Nephron (organoid): ENCODE measurements around the gene USP13.

Experiments
- H3K27ac Mint-ChIP-seq, 3 experiments: 2 replicates each; pipeline ENCODE4 v1.8.0; 2020; ENCODE audit warnings: mixed read lengths in 3 of 3, mild to moderate bottlenecking in 2 of 3, moderate library complexity in 1 of 3
- H3K27me3 Mint-ChIP-seq: 2 replicates; pipeline ENCODE4 v1.8.0; 2021; ENCODE audit warnings: low read depth, mild to moderate bottlenecking, moderate library complexity, mixed read lengths
- H3K36me3 Mint-ChIP-seq: 2 replicates; pipeline ENCODE4 v1.8.0; 2020; ENCODE audit warnings: low read depth, mixed read lengths
- H3K4me1 Mint-ChIP-seq: 2 replicates; pipeline ENCODE4 v1.8.0; 2020; ENCODE audit warnings: mixed read lengths
- H3K4me3 Mint-ChIP-seq, 3 experiments: 2 replicates each; pipeline ENCODE4 v1.8.0; 2020; ENCODE audit warnings: mild to moderate bottlenecking in 3 of 3, mixed read lengths in 3 of 3, moderate library complexity in 2 of 3
- H3K9me3 Mint-ChIP-seq: 2 replicates; pipeline ENCODE4 v1.8.0; 2020; ENCODE audit warnings: mixed read lengths
- TF ChIP-seq, protein P1 (sequence below), 3 experiments: fragments of 200-600 bp; sonication (generic); IDR thresholded peaks; one replicate each; pipeline ENCODE4 v1.5.0; 2021; ENCODE audit warnings: antibody characterized with exemption in 3 of 3; ENCODE audit not compliant: unreplicated experiment in 3 of 3

USP13 gene

DNA sequence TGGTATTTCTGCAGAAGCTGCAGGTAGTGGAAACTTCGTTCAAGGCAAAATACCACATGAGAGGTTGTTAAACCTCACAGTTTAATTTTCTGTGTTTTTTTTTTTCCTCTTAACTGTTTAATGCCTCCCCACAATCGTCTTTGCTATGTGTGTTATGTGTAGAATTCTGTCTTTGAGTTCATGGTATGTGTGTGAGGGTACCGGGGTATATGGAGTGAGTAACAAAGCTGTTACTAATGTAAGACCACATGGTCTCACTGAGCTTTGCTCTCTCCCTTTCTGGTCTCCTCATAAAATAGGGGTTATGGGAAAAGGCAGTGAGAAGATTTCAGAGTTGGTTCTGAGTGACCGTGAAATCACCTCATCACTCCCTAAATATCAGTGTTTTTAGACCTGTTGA, 143.6 kb downstream of the USP13 start:
- TF ChIP-seq, protein P1, sequence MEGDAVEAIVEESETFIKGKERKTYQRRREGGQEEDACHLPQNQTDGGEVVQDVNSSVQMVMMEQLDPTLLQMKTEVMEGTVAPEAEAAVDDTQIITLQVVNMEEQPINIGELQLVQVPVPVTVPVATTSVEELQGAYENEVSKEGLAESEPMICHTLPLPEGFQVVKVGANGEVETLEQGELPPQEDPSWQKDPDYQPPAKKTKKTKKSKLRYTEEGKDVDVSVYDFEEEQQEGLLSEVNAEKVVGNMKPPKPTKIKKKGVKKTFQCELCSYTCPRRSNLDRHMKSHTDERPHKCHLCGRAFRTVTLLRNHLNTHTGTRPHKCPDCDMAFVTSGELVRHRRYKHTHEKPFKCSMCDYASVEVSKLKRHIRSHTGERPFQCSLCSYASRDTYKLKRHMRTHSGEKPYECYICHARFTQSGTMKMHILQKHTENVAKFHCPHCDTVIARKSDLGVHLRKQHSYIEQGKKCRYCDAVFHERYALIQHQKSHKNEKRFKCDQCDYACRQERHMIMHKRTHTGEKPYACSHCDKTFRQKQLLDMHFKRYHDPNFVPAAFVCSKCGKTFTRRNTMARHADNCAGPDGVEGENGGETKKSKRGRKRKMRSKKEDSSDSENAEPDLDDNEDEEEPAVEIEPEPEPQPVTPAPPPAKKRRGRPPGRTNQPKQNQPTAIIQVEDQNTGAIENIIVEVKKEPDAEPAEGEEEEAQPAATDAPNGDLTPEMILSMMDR (IDR thresholded peaks at IDR 0.05; ENCODE audit: unreplicated experiment in 3 of 3): no peak
- H3K4me3 Mint-ChIP-seq: no peak overlapping the region
- H3K27ac Mint-ChIP-seq: no peak overlapping the region
- no peaks in the 10 kb centered on the region for H3K27me3 Mint-ChIP-seq
- no peaks in the 10 kb centered on the region for H3K36me3 Mint-ChIP-seq
- H3K9me3 Mint-ChIP-seq: no peaks in the 10 kb centered on the region
- no peaks in the 10 kb centered on the region for H3K4me1 Mint-ChIP-seq

GRCh38 chr3:179797192-179797591, 144.4 kb downstream of the USP13 start:
- TF ChIP-seq, protein P1 (IDR thresholded peaks at IDR 0.05; ENCODE audit: unreplicated experiment in 3 of 3): no peak
- H3K4me1 Mint-ChIP-seq: no peaks in the 10 kb centered on the region

DNA sequence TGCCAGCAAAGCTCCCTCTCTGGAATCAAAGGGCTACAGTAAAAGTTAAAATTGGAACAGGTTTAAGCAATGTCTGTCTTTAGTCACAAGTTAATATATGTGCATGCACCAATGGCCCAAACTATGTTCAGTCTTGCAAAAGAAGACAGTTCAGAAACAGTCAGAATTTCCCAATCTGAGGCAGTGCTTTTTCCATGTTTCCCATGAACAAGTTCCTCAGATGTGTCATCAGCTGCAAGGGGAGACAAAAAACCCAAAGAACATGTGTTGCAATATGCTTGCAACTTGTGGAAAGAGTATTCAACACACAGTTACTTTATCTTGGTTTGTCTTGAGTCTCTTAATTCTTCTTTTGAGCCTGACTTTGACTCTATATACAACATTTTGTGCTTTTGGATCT, 148.4 kb downstream of the USP13 start:
- Mint-ChIP-seq H3K9me3 (no peaks in the 10 kb centered on the region), H3K4me1 (peaks cover 5% of the 10 kb centered on the region), H3K4me3 (no peak overlapping the region), H3K27ac (no peak overlapping the region), H3K36me3 (no peaks in the 10 kb centered on the region), H3K27me3 (no peaks in the 10 kb centered on the region)
- TF ChIP-seq, protein P1 (IDR thresholded peaks at IDR 0.05; ENCODE audit: unreplicated experiment in 3 of 3): no peak

More at GRCh38 chr3:179797192-179797591, 144.4 kb downstream of the USP13 start:
- Mint-ChIP-seq H3K36me3 (no peaks in the 10 kb centered on the region), H3K27ac (no peak overlapping the region), H3K4me3 (no peak overlapping the region), H3K27me3 (no peaks in the 10 kb centered on the region), H3K9me3 (no peaks in the 10 kb centered on the region)

DNA sequence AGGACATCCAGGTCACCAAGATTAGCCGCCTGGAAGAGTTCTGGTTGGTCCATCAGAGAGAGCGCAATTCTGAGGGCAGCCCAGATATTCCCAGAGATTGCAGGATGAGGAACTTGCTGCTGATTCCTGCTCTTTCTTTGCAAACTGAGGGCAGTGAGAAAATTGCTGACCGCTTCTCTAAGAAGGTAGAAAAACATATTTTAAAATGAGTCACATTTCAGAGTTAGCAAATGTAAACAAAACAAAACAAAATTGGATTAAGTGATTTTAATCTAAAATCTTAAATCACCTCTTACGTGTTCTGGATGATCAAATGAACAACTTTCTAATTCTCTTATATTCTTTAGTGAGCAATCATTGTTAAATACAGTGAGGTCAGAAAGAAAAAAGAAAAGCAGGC, 149.0 kb downstream of the USP13 start:
- Mint-ChIP-seq H3K4me1 (peaks cover 6% of the 10 kb centered on the region), H3K36me3 (no peaks in the 10 kb centered on the region), H3K27me3 (no peaks in the 10 kb centered on the region), H3K27ac (no peak overlapping the region), H3K9me3 (no peaks in the 10 kb centered on the region), H3K4me3 (no peak overlapping the region)
- TF ChIP-seq, protein P1 (IDR thresholded peaks at IDR 0.05; ENCODE audit: unreplicated experiment in 3 of 3): no peak

- peaks cover 10% of the 10 kb centered on the region for H3K4me1 Mint-ChIP-seq
- no peaks in the 10 kb centered on the region for H3K36me3 Mint-ChIP-seq
- no peaks in the 10 kb centered on the region for H3K9me3 Mint-ChIP-seq
- H3K27me3 Mint-ChIP-seq: peaks cover 3% of the 10 kb centered on the region
- H3K27ac Mint-ChIP-seq: no peak overlapping the region
- TF ChIP-seq, protein P1 (IDR thresholded peaks at IDR 0.05; ENCODE audit: unreplicated experiment in 3 of 3): no peak
- H3K4me3 Mint-ChIP-seq: no peak overlapping the region
Measured at GRCh38 chr3:179806177-179806576, 153.3 kb downstream of the USP13 start.

GRCh38 chr3:179807588-179807987, 154.7 kb downstream of the USP13 start:
- Mint-ChIP-seq H3K4me1 (peaks cover 14% of the 10 kb centered on the region), H3K4me3 (no peak overlapping the region), H3K27ac (no peak overlapping the region), H3K27me3 (peaks cover 3% of the 10 kb centered on the region), H3K36me3 (no peaks in the 10 kb centered on the region), H3K9me3 (no peaks in the 10 kb centered on the region)
- TF ChIP-seq, protein P1 (IDR thresholded peaks at IDR 0.05; ENCODE audit: unreplicated experiment in 3 of 3): no peak
